Transverse colon (tissue), 4 donors: ENCODE data around the gene TNS1.

Source experiments
- EP300 ChIP-seq: sonication (generic); formaldehyde crosslinking; IDR thresholded peaks from one replicate; pipeline ENCODE4 v1.6.1; 2017; ENCODE audit warnings: antibody characterized with exemption, low read depth
- POLR2A ChIP-seq: fragments of 450-650 bp; IDR thresholded peaks from one replicate; pipeline ENCODE4 v1.6.1; 2016; ENCODE audit warnings: antibody characterized with exemption, mild to moderate bottlenecking, moderate library complexity
- POLR2AphosphoS5 ChIP-seq, 3 donors: sonication (generic); formaldehyde crosslinking; IDR thresholded peaks; one replicate each; pipeline ENCODE4 v1.6.1; 2016; ENCODE audit warnings: antibody characterized with exemption in 3 of 3
- TF ChIP-seq, protein P1 (sequence below), 5 experiments: fragments of 200-600 bp in 3 of 5; fragments of 450-650 bp in 2 of 5; sonication (generic) in 3 of 5; IDR thresholded peaks; 1 replicate in 2 of 5; 2 replicates in 3 of 5; pipeline ENCODE4 v1.5.1; 2016 to 2017; ENCODE audit warnings: antibody characterized with exemption in 5 of 5, inconsistent platforms in 3 of 5, mild to moderate bottlenecking in 2 of 5, moderate library complexity in 1 of 5

DNA sequence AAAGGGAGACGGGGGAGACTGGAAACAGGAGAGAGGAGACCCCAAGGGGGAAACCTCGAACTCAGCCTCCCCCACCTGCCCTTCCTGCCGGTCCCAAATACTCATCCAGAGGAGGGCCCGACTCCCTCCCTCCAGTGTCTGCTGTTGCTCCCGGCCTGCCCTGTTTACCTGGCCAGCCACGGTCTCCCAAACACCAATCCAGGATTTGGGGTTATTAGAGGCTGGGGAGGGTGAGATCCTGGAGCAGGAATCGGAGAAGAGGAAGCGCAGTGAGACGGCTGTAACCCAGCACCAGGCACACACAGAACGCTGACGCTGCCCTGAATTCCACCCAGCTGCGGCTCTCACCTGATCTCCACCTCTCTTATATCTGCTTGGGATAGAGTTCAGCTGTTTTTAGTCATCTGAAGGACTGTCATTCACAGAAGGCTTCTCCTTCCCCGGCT, 213.0 kb downstream of the TNS1 start:
- TF ChIP-seq, protein P1, sequence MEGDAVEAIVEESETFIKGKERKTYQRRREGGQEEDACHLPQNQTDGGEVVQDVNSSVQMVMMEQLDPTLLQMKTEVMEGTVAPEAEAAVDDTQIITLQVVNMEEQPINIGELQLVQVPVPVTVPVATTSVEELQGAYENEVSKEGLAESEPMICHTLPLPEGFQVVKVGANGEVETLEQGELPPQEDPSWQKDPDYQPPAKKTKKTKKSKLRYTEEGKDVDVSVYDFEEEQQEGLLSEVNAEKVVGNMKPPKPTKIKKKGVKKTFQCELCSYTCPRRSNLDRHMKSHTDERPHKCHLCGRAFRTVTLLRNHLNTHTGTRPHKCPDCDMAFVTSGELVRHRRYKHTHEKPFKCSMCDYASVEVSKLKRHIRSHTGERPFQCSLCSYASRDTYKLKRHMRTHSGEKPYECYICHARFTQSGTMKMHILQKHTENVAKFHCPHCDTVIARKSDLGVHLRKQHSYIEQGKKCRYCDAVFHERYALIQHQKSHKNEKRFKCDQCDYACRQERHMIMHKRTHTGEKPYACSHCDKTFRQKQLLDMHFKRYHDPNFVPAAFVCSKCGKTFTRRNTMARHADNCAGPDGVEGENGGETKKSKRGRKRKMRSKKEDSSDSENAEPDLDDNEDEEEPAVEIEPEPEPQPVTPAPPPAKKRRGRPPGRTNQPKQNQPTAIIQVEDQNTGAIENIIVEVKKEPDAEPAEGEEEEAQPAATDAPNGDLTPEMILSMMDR (IDR thresholded peaks at IDR 0.05): no peak
- no peak for TF ChIP-seq POLR2A
- TF ChIP-seq POLR2AphosphoS5 (IDR thresholded peaks at IDR 0.05): no peak
- no peak for TF ChIP-seq EP300
